Brain pericyte (primary cell): ENCODE results near the gene NEU1.
"Not testable (repeated sequence)": the region's sequence is repeated elsewhere in the genome, so short reads cannot be mapped to it uniquely, and the experiment has no call there.

Experiments
- DNase-seq: peaks from one replicate; pipeline ENCODE4 v3.0.0-alpha.2; 2012; ENCODE audit warnings: low read depth, low spot score

The NEU1 gene

GRCh38 chr6:31862344-31863235 lies at the start of gene NEU1:
Gene NEU1 (minus strand): TSS chr6:31862821. CDS start chr6:31862776, 45 bp downstream.
- peak; percentile 100 for DNase-seq

- no peak for DNase-seq
Observed at GRCh38 chr6:31911826-31912585, 49.4 kb upstream of the NEU1 start.

DNA sequence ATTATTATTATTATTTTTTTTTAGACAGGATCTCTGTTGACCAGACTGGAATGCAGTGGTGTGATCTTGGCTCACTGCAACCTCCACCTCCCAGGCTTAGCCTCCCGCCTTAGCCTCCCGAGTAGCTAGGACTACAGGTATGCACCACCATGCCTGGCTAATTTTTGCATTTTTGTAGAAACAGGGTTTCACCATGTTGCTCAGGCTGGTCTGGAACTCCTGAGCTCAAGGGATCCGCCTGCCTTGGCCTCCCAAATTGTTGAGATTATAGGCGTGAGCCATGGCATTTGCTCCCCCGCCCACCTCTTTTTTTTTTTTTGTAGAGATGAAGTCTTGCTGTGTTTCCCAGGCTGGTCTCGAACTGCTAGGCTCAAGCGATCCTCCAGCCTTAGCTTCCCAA lies 46.7 kb upstream of the NEU1 start:
- DNase-seq, result not testable (repeated sequence)

DNA sequence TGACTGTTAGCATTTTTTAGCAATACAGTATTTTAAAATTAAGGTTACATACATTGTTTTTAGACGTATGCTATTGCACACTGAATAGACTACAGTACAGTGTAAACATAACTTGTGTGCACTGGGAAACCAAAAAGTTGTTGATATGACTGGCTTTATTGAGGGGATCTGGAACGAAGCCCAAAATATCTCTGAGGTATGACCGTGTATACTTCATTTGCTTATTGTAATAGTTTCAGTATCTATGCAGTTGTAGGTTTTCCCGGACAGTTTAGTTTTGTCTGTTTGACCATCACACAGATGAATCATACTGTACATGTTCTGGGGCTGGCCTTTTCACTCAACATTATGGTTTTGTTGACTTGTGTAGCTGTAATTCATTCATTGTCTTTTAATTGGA lies 46.2 kb upstream of the NEU1 start:
- DNase-seq, result no peak

DNA sequence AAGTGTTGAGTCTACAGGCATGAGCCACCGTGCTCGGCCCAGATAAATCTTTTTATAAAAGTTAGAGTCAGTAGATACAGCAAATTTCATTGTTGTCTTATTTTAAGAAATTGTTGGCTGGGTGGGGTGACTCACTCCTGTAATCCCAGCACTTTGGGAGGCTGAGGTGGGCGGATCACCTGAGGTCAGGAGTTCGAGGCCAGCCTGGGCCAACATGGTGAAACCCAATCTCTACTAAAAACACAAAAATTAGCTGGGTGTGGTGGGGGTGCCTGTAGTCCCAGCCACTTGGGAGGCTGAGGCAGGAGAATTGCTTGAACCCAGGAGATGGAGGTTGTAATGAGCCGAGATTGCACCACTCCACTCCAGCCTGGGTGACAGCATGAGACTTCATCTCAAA lies 45.6 kb upstream of the NEU1 start:
- not testable (repeated sequence) for DNase-seq

DNA sequence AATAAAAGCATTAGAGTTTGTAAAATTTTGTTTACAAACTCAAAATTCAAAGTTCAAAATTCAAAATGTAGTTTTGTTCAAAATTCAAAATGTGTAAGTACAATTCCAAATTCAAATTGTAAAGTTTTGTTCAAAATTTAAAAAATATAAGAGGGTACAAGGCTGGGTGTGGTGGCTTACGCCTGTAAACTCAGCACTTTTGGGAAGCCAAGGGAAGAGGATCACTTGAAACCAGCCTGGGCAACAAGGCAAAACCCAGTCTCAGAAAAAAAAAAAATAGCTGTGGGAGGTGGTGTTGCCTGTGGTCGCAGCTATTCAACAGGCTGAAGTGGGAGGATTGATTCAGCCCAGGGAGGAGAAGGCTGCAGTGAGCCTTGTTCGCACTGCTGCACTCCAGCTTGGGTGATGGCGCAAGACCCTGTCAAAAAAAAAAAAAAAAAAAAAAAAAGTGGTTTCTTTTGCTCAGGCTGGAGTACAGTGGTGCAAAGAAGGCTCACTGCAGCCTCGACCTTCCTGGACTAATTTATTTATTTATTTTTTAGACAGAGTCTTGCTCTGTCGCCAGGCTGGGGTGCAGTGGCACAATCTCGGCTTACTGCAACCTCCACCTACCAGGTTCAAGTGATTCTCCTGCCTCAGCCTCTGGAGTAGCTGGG lies 44.7 kb upstream of the NEU1 start:
- no peak for DNase-seq

- DNase-seq, result not testable (repeated sequence)
Observed at GRCh38 chr6:31906727-31907126, 44.1 kb upstream of the NEU1 start.

GRCh38 chr6:31906122-31906521 lies 43.5 kb upstream of the NEU1 start:
- DNase-seq, result no peak

- DNase-seq, result no peak
Observed at GRCh38 chr6:31905041-31905440, 42.4 kb upstream of the NEU1 start.

DNA sequence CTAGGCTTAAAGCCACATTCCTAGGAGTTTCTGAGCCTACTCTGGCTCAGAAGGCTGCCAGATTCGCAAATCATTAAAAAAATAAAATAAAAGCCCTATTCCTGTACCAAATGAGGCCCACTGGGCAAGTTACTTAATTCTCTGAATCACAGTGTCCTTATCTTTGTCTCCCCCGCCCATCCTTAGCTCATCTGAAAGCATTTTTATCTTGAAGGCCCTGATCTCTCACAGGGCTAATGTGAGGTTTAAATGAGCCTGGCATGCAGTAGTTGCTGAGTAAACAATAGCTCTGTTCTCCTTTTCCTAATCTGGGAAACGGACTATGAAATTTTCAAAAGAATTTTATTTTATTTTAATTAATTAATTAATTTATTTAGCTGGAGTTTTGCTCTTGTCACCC lies 41.3 kb upstream of the NEU1 start:
- DNase-seq, result no peak

DNA sequence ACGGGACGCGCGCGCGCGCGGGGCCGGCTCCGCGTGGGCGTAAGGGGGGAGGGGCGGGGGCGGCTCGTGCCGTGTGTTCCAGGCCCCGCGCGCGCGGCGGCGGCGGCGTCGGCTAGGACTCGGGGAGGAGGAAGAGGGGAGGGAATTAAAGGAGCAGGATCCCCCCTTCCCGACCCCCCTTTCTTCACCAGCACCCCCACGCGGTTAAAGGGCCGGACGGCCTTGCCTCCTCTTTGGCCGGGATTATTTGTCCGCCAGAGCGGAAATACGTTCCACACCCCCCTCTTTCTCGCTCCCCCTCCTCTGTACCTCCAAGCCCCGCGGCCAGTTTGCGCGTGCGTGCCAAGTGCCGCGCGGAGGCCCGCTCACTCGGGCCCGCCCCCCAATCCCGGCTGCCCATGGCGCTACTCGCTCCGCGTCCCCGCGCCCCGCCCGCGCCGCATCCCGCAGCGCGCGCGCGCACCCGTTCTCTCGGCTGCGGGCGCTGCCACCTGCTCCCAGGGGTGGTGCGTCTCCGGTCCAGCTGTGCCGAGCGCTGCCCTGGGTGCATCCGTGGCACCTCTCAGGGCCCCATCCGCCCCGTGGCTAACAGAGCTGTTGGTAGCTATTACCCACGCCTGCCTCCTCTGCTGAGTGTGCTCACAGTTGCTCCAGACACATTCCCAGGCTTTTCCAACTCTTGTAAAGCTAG lies 39.5 kb upstream of the NEU1 start, which contains the start of gene ZBTB12:
TSS of gene ZBTB12 (minus strand) at position 134 of the 691 bp plus-strand sequence. CDS start 781 bp downstream, outside the sequence.
- DNase-seq, result peak; percentile 84

DNA sequence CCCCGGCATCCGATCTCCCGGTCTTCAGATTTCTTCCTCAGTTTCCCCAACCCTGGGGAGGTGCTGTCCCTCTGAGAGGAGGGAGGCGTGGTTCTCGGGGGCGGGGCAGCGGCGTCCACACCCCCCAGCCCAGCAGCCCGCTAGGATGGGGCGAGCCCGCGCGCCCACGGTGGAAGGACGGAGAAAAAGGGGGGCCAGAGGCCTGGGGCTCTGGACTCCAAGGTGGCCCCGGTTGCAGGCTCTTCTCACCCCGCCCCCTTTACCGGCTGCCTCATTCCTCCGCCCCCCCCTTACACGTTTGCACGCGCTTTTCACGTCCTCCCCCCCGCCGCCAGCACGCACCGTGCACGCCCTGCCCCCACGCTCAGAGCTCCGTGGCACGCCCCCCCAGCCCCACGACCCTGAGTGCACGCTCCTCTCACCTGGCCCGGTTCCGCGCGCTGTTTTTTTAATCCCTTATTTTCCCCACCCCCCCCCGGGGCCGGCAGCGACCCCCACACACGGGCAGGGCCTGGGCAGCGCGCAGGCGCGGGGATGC lies 38.9 kb upstream of the NEU1 start:
- DNase-seq, result no peak

GRCh38 chr6:31900917-31901414 lies 38.3 kb upstream of the NEU1 start:
- no peak for DNase-seq

- no peak for DNase-seq
Observed at GRCh38 chr6:31899882-31900722, 37.5 kb upstream of the NEU1 start.

DNA sequence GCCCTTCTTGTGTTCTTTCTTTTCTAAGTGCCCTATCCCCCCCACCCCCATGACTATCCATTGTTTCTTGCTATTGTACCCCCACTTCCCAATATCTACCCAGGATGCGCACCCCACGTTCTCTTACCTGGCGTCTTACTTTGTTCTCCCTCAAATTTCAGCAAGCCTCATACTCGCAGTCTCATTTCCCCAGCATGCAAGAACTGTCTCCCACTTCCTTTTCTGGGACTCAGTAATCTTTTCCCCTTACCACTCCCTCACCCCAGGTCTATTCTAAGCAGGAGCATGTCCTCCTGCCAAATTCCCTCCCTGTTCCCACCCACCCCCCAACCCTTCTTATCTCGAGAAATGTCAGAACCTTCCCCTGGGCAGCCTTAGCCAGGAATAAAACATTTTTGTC lies 36.6 kb upstream of the NEU1 start:
- no peak for DNase-seq

- DNase-seq, result no peak
Observed at GRCh38 chr6:31898383-31899011, 35.9 kb upstream of the NEU1 start.

GRCh38 chr6:31897612-31898382 lies 35.2 kb upstream of the NEU1 start, which contains the start of gene EHMT2:
Gene EHMT2 (minus strand): TSS chr6:31897698. CDS start chr6:31897677, 21 bp downstream.
- peak; percentile 49 for DNase-seq

GRCh38 chr6:31896856-31897611 lies 34.4 kb upstream of the NEU1 start:
- DNase-seq, result no peak
